ENCODE results near the gene OR4K15. TPM values are rescaled to one million over a fixed set of nuclear protein-coding genes. Genes with fewer than 3 reads are reported as not detected.

Gene OR4K15, protein sequence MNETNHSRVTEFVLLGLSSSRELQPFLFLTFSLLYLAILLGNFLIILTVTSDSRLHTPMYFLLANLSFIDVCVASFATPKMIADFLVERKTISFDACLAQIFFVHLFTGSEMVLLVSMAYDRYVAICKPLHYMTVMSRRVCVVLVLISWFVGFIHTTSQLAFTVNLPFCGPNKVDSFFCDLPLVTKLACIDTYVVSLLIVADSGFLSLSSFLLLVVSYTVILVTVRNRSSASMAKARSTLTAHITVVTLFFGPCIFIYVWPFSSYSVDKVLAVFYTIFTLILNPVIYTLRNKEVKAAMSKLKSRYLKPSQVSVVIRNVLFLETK
- not detected for total RNA-seq
- polyA plus RNA-seq = not detected
- long read RNA-seq, donor 1 = 0 reads
- long read RNA-seq, donor 2 = 0 reads
- long read RNA-seq, donor 3 = 0 reads
- long read RNA-seq, donor 4 = 0 reads
- long read RNA-seq, donor 5 = 0 reads
- long read RNA-seq, donor 6 = 0 reads
- long read RNA-seq, donor 7 = 0 reads
- long read RNA-seq, donor 8 = 0 reads
- long read RNA-seq, donor 9 = 0 reads
- long read RNA-seq, donor 10 = 0 reads

GRCh38 chr14:19975291-19975690, at the start of gene OR4K15:
TSS of gene OR4K15 (plus strand) at chr14:19975591. CDS start at chr14:19975591, 0 bp downstream.
- intact Hi-C loops (cut with DNase I) = no loop called here
- WGBS, 4 donors = 88 to 92% (median 89%) methylated on average over 3 of the region's 3 CpGs
- no peak for TF ChIP-seq POLR2A (IDR thresholded peaks at IDR 0.05)
- TF ChIP-seq CTCF (IDR thresholded peaks at IDR 0.05) = no peak

DNA sequence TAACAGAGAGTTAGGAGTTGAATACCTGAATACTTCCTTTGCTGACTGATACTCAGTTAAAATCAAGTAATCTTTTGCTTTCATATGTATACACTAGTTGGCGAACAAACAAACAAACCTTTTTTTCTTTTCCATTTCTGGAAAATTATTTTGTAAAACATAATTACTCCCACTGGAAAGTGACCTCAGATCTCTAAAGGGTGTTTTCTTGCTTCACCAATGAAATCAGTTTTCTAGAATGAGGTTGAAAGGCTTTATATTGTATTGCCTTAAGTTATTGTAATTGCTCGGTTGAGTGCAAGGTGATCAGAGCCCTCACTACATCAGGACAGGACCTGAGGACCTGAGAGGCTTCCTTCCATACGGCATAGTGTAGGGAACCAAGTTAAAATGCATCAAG, 44.8 kb upstream of the OR4K15 start, which contains the start of gene OR4K1:
Gene OR4K1, plus strand, starts transcription at position 301 of the 400 bp plus-strand sequence. CDS start 4,750 bp downstream, outside the sequence.
- WGBS, 4 donors = 45 to 56% (median 51%) methylated on average over 3 of the region's 3 CpGs
- no peaks in the 10 kb centered on the region for H3K36me3 ChIP-seq (replicated peaks in 1 of 2)
- no peaks in the 10 kb centered on the region for H3K4me1 ChIP-seq (replicated peaks in 1 of 2)
- no peak within 1 kb of the TSS for H3K4me3 ChIP-seq
- TF ChIP-seq POLR2A (IDR thresholded peaks at IDR 0.05) (no peak), CTCF (IDR thresholded peaks at IDR 0.05) (no peak)
- intact Hi-C loops (cut with DNase I) = no loop called here
- no peaks in the 10 kb centered on the region for H3K9me3 ChIP-seq (replicated peaks in 1 of 3)
- H3K27me3 ChIP-seq = no peaks in the 10 kb centered on the region
- H3K27ac ChIP-seq = no peak within 1 kb of the TSS
- DNase-seq = no peak

More at GRCh38 chr14:19975291-19975690, at the start of gene OR4K15:
- no peak for DNase-seq
- no peak within 1 kb of the TSS for H3K27ac ChIP-seq
- H3K27me3 ChIP-seq = no peaks in the 10 kb centered on the region
- no peaks in the 10 kb centered on the region for H3K36me3 ChIP-seq (replicated peaks in 1 of 2)
- no peaks in the 10 kb centered on the region for H3K9me3 ChIP-seq (replicated peaks in 1 of 3)
- H3K4me1 ChIP-seq (replicated peaks in 1 of 2) = no peaks in the 10 kb centered on the region
- no peak within 1 kb of the TSS for H3K4me3 ChIP-seq

- Histone ChIP-seq H3K36me3 (replicated peaks in 1 of 2) (no peaks in the 10 kb centered on the region), H3K9me3 (replicated peaks in 1 of 3) (no peaks in the 10 kb centered on the region), H3K27me3 (no peaks in the 10 kb centered on the region), H3K27ac (no peak overlapping the region), H3K4me3 (no peak overlapping the region), H3K4me1 (replicated peaks in 1 of 2) (no peaks in the 10 kb centered on the region)
- DNase-seq = no peak
- intact Hi-C loops (cut with DNase I) = no loop called here
- TF ChIP-seq CTCF (IDR thresholded peaks at IDR 0.05) (no peak), POLR2A (IDR thresholded peaks at IDR 0.05) (no peak)
- 47 to 83% (median 82%) methylated on average over 1 of the region's 1 CpG for WGBS, 4 donors
Measured at GRCh38 chr14:19941668-19942067, 33.7 kb upstream of the OR4K15 start.

DNA sequence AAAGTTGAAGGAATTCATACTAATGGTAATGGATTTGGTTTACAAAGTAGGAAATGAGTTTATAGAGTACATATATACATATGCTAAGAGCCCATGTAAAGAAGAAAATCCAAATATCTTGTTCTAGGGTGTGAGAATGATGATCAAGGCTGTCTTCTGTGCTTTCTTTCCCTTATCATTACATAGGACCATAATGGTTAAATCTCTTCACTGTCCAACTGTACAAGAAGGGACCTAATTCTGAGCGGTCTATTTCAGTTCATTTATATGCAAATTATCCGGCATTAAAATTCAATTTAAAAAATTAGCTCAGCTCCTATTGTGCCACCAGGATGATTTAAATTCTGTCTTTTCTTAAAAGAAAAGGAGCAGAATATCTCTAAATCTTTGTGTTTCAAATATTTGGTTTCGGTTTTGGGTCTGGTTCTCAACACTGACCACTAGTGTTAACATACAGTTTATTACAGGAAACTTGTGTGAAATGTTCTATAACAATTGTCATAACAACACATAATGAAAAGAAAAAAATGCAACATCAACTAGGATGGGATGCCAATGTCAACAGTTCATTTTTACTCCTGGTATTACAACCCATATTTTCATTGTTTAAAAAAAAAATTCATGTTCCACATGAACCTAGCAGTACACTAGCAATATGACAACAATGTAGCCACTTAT, 27.8 kb upstream of the OR4K15 start:
- Histone ChIP-seq H3K4me3 (no peak overlapping the region), H3K9me3 (replicated peaks in 1 of 3) (no peaks in the 10 kb centered on the region), H3K27ac (no peak overlapping the region), H3K27me3 (no peaks in the 10 kb centered on the region), H3K36me3 (replicated peaks in 1 of 2) (no peaks in the 10 kb centered on the region), H3K4me1 (replicated peaks in 1 of 2) (no peaks in the 10 kb centered on the region)
- WGBS, 4 donors = 62 to 80% (median 67%) methylated on average over 3 of the region's 3 CpGs
- no peak for DNase-seq
- TF ChIP-seq CTCF (IDR thresholded peaks at IDR 0.05) = no peak
- no peak for TF ChIP-seq POLR2A (IDR thresholded peaks at IDR 0.05)
- intact Hi-C loops (cut with DNase I) = no loop called here
